A673 (cell line): Measurements from ENCODE around the gene OR2D2.

Experiments
- CTCF ChIP-seq: fragments of 300-800, 200-600 bp; sonication (generic); conservative IDR thresholded peaks from 2 replicates; pipeline ENCODE4 v1.5.1; 2017; ENCODE audit warnings: low read depth, mild to moderate bottlenecking, antibody characterized with exemption, low read length, moderate library complexity, mixed read lengths
- EZH2 ChIP-seq: fragments of 200-600 bp; sonication (generic); IDR thresholded peaks from 2 replicates; pipeline ENCODE4 v1.6.1; 2017; ENCODE audit warnings: borderline replicate concordance, low read depth, mild to moderate bottlenecking, mixed read lengths, antibody characterized with exemption, low read length; ENCODE audit not compliant: poor library complexity, severe bottlenecking

- TF ChIP-seq CTCF (no peak), EZH2 (no peak)
Observed at GRCh38 chr11:6841694-6842093, 50.6 kb downstream of the OR2D2 start.
